Peyer's patch (tissue), 4 donors: ENCODE data around the gene ATP4A. TPM values are rescaled to one million over a fixed set of nuclear protein-coding genes. Genes with fewer than 3 reads are reported as not detected.

Experiments
- DNase-seq, 3 donors: peaks; one replicate each; pipeline ENCODE4 v3.0.0-alpha.2; 2017 to 2019
- H3K27ac ChIP-seq, 4 donors: fragments of 200-600 bp; sonication (generic); one replicate each; pipeline ENCODE4 v1.5.1; 2016 to 2019
- H3K27me3 ChIP-seq, 2 donors: fragments of 200-600 bp; sonication (generic); one replicate each; pipeline ENCODE4 v1.5.1; 2019
- H3K36me3 ChIP-seq, 3 donors: fragments of 200-600 bp; sonication (generic); one replicate each; pipeline ENCODE4 v1.5.1; 2016 to 2019
- H3K4me1 ChIP-seq, 4 donors: fragments of 200-600 bp; sonication (generic); one replicate each; pipeline ENCODE4 v1.5.1; 2016 to 2019
- H3K4me3 ChIP-seq, 4 donors: fragments of 200-600 bp; sonication (generic); 1 replicate in 3 of 4; 2 replicates in 1 of 4; pipeline ENCODE4 v1.5.1; 2016 to 2019; ENCODE audit warnings: mild to moderate bottlenecking in 1 of 4
- H3K9me3 ChIP-seq, 4 donors: fragments of 200-600 bp; sonication (generic); one replicate each; pipeline ENCODE4 v1.5.1; 2016 to 2019; ENCODE audit warnings: mild to moderate bottlenecking in 1 of 4
- CTCF ChIP-seq, 6 experiments: fragments of 450-650 bp in 4 of 6; fragments of 200-600 bp in 2 of 6; sonication (generic) in 1 of 6; IDR thresholded peaks; one replicate each; pipeline ENCODE4 v1.5.1; 2017 to 2019; ENCODE audit warnings: antibody characterized with exemption in 6 of 6, mild to moderate bottlenecking in 3 of 6, moderate library complexity in 1 of 6
- POLR2A ChIP-seq, 2 donors: fragments of 450-650 bp; IDR thresholded peaks; one replicate each; pipeline ENCODE4 v1.5.1; 2017; ENCODE audit warnings: antibody characterized with exemption in 2 of 2, mild to moderate bottlenecking in 2 of 2, moderate library complexity in 2 of 2
- total RNA-seq, 4 donors: library from RNA; depleted of rRNA; stranded (reverse); fragments of >200 nt; gene quantifications; one replicate each; pipeline ENCODE4 v1.1.0, GENCODE V29; 2016

ATP4A gene
- total RNA-seq, 4 donors from 2014 or later, result not detected

GRCh38 chr19:35531291-35531690 is 32.2 kb downstream of the ATP4A start:
- H3K4me1 ChIP-seq, result no peaks in the 10 kb centered on the region
- no peak overlapping the region for H3K4me3 ChIP-seq
- peaks cover 0 to 5% of the 10 kb centered on the region in 2 donors for H3K27me3 ChIP-seq
- H3K27ac ChIP-seq, result no peak overlapping the region
- no peaks in the 10 kb centered on the region for H3K36me3 ChIP-seq
- DNase-seq, result no peak
- no peaks in the 10 kb centered on the region for H3K9me3 ChIP-seq
- TF ChIP-seq CTCF (IDR thresholded peaks at IDR 0.05) (no peak), POLR2A (IDR thresholded peaks at IDR 0.05) (no peak)

GRCh38 chr19:35529241-35530218 is 33.9 kb downstream of the ATP4A start:
- no peak for TF ChIP-seq CTCF (IDR thresholded peaks at IDR 0.05)
- TF ChIP-seq POLR2A (IDR thresholded peaks at IDR 0.05), result no peak
- H3K27me3 ChIP-seq, result peaks cover 0 to 5% of the 10 kb centered on the region in 2 donors
- H3K4me3 ChIP-seq, result no peak overlapping the region
- no peaks in the 10 kb centered on the region for H3K9me3 ChIP-seq
- H3K27ac ChIP-seq, result no peak overlapping the region
- no peak for DNase-seq
- no peaks in the 10 kb centered on the region for H3K36me3 ChIP-seq
- H3K4me1 ChIP-seq, result no peaks in the 10 kb centered on the region

GRCh38 chr19:35528218-35529038 is 35.0 kb downstream of the ATP4A start, which contains the start of gene SBSN:
Gene SBSN (minus strand): TSS chr19:35528311. CDS start chr19:35528281, 30 bp downstream.
- peaks cover 0 to 2% of the 10 kb centered on the region in 2 donors for H3K27me3 ChIP-seq
- no peak within 1 kb of the TSS for H3K27ac ChIP-seq
- DNase-seq, result no peak
- H3K4me3 ChIP-seq, result no peak within 1 kb of the TSS
- H3K36me3 ChIP-seq, result no peaks in the 10 kb centered on the region
- no peak for TF ChIP-seq POLR2A (IDR thresholded peaks at IDR 0.05)
- H3K9me3 ChIP-seq, result no peaks in the 10 kb centered on the region
- H3K4me1 ChIP-seq, result no peaks in the 10 kb centered on the region

DNA sequence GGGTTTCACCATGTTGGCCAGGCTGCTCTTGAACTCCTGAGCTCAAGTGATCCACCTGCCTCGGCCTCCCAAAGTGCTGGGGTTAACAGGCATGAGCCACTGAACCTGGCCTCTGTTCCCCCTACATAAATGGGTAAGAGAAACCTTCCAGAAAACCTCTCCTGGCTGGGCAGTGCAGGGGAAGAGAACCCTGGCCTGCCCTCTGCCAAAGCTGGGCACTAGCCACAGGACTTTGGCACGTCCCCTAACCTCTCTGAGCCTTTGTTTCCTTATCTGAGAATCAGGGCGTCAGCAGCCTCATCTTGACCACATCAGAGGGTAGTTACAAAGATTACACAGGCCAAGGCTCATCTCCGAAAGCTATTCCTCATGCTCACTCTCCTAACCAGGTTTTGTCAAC is 37.6 kb downstream of the ATP4A start:
- no peaks in the 10 kb centered on the region for H3K4me1 ChIP-seq
- H3K27ac ChIP-seq, result no peak overlapping the region
- H3K4me3 ChIP-seq, result no peak overlapping the region
- H3K27me3 ChIP-seq, result no peaks in the 10 kb centered on the region
- H3K36me3 ChIP-seq, result no peaks in the 10 kb centered on the region
- no peaks in the 10 kb centered on the region for H3K9me3 ChIP-seq
- DNase-seq, result no peak
- no peak for TF ChIP-seq CTCF (IDR thresholded peaks at IDR 0.05)
- no peak for TF ChIP-seq POLR2A (IDR thresholded peaks at IDR 0.05)

- no peak for DNase-seq
- Histone ChIP-seq H3K36me3 (no peaks in the 10 kb centered on the region), H3K4me1 (no peaks in the 10 kb centered on the region), H3K4me3 (no peak overlapping the region), H3K9me3 (no peaks in the 10 kb centered on the region), H3K27ac (no peak overlapping the region), H3K27me3 (no peaks in the 10 kb centered on the region)
- no peak for TF ChIP-seq CTCF (IDR thresholded peaks at IDR 0.05)
- TF ChIP-seq POLR2A (IDR thresholded peaks at IDR 0.05), result no peak
Measured at GRCh38 chr19:35524181-35524837, 39.1 kb downstream of the ATP4A start.
